H1 (cell line): Measurements from ENCODE around the gene KCNK2. TPM values are rescaled to one million over a fixed set of nuclear protein-coding genes. Genes with fewer than 3 reads are reported as not detected.

Source experiments
- ASH2L ChIP-seq: fragments of 200-600, 300-600 bp; sonication (generic); IDR thresholded peaks from one replicate; pipeline ENCODE4 v1.7.1; 2017; ENCODE audit warnings: low read length
- BRCA1 ChIP-seq: IDR thresholded peaks from 2 replicates; pipeline ENCODE4 v1.6.1; 2012; ENCODE audit warnings: low read depth, low read length, improper control_type of control experiment
- CHD7 ChIP-seq: fragments of 300-600 bp; sonication (generic); IDR thresholded peaks from 2 replicates; pipeline ENCODE4 v1.7.1; 2012; ENCODE audit warnings: low read length, moderate library complexity, mild to moderate bottlenecking, inconsistent platforms; ENCODE audit not compliant: insufficient replicate concordance
- GABPA ChIP-seq: IDR thresholded peaks from 2 replicates; pipeline ENCODE4 v1.6.1; 2011; ENCODE audit warnings: mild to moderate bottlenecking, low read length, moderate library complexity, borderline replicate concordance; ENCODE audit not compliant: insufficient read depth
- GTF2F1 ChIP-seq: IDR thresholded peaks from 2 replicates; pipeline ENCODE4 v1.6.1; 2012; ENCODE audit warnings: low read depth, low read length, improper control_type of control experiment, borderline replicate concordance
- JUND ChIP-seq: IDR thresholded peaks from 2 replicates; pipeline ENCODE4 v1.6.1; 2011; ENCODE audit warnings: mild to moderate bottlenecking, improper control_type of control experiment, low read length
- MAFK ChIP-seq: IDR thresholded peaks from 2 replicates; pipeline ENCODE4 v1.6.1; 2012; ENCODE audit warnings: low read depth, mild to moderate bottlenecking, improper control_type of control experiment, low read length
- RAD21 ChIP-seq, 2 experiments: IDR thresholded peaks in 1 of 2; conservative IDR thresholded peaks in 1 of 2; 2 replicates each; pipeline ENCODE4 v1.6.1; 2011; ENCODE audit warnings: low read depth in 2 of 2, low read length in 2 of 2, improper control_type of control experiment in 1 of 2, inconsistent platforms in 1 of 2, mild to moderate bottlenecking in 1 of 2, moderate library complexity in 1 of 2
- RXRA ChIP-seq: IDR thresholded peaks from 2 replicates; pipeline ENCODE4 v1.6.1; 2011; ENCODE audit warnings: low read depth, mild to moderate bottlenecking, low read length, moderate library complexity; ENCODE audit not compliant: insufficient read depth
- SIX5 ChIP-seq: IDR thresholded peaks from 2 replicates; pipeline ENCODE4 v1.6.1; 2011; ENCODE audit warnings: mild to moderate bottlenecking, low read depth, low read length
- SP2 ChIP-seq: IDR thresholded peaks from 2 replicates; pipeline ENCODE4 v1.6.1; 2012; ENCODE audit warnings: mild to moderate bottlenecking, low read length, inconsistent platforms
- ZNF274 ChIP-seq: IDR thresholded peaks from 2 replicates; pipeline ENCODE4 v1.7.0; 2012; ENCODE audit warnings: low read length, borderline replicate concordance; ENCODE audit errors: extremely low read depth
- polyA plus RNA-seq, 7 experiments: library from polyadenylated mRNA; depleted of rRNA in 3 of 7; stranded (reverse) in 5 of 7; unstranded in 2 of 7; fragments of >200 nt in 5 of 7; fragments of 200-250 nt in 2 of 7; gene quantifications; 1 replicate in 5 of 7; 2 replicates in 1 of 7; 4 replicates in 1 of 7; pipeline versions ENCODE4 v1.2.1 to v1.2.3, GENCODE V29; 2011 to 2013; ENCODE audit warnings: missing spikeins in 2 of 7, mixed read lengths in 2 of 7
- total RNA-seq: library from RNA; stranded (reverse); fragmentation: NEBNext Ultra II Directional; extraction: Animal tissue kit (Norgen Biotek cat#: 25700); gene quantifications from 2 replicates; pipeline ENCODE4 v1.2.1, GENCODE V29; 2021

Gene KCNK2
- total and polyA plus RNA-seq, 2 of the 8 experiments (the other 6 are each of a cell fraction or from before 2014, with no cell fraction given) = 0.59 to 1.2 TPM

GRCh38 chr1:215264649-215265048 is 182.1 kb downstream of the KCNK2 start (continued):
- TF ChIP-seq CHD7 (no peak), GABPA (no peak), MAFK (no peak), BRCA1 (no peak), GTF2F1 (no peak), SIX5 (no peak), JUND (no peak), RAD21 (IDR thresholded peaks at IDR 0.05 in 1 of 2, conservative IDR thresholded peaks at IDR 0.05 in 1 of 2; ENCODE audit: low read depth in 2 of 2, low read length in 2 of 2) (no peak), ASH2L (no peak), ZNF274 (no peak), RXRA (no peak), SP2 (no peak)
- TF ChIP-seq, all 59 proteins: peak for 0
